Mammary microvascular endothelial cell (primary cell): ENCODE results near the gene DYNLT3. TPM values are rescaled to one million over a fixed set of nuclear protein-coding genes. Genes with fewer than 3 reads are reported as not detected.

ENCODE experiments used
- total RNA-seq: library from RNA; depleted of rRNA; stranded (reverse); fragments of >200 nt; gene quantifications from 2 replicates; pipeline ENCODE4 v1.2.3, GENCODE V29; 2015

Gene DYNLT3, protein sequence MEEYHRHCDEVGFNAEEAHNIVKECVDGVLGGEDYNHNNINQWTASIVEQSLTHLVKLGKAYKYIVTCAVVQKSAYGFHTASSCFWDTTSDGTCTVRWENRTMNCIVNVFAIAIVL
- 34.3 and 38.7 TPM in 2 replicates for total RNA-seq

GRCh38 chrX:37846934-37847732 lies at the start of gene DYNLT3:
Gene DYNLT3, minus strand, starts transcription at chrX:37847571. Its CDS starts 61 bp downstream, at chrX:37847510.

Other genes with a start within 250 kb of the DYNLT3 start
- gene XK, start 161.8 kb downstream of the DYNLT3 start, total RNA-seq = under 0.01 and 0.07 TPM in 2 replicates
- gene CYBB, start 67.5 kb downstream of the DYNLT3 start, total RNA-seq = not detected in 2 replicates
- gene SYTL5, start 159.0 kb upstream of the DYNLT3 start, total RNA-seq = 0.05 and 0.13 TPM in 2 replicates